Measurements from ENCODE around the gene CYP2D6. TPM values are rescaled to one million over a fixed set of nuclear protein-coding genes. Genes with fewer than 3 reads are reported as not detected.

CYP2D6 gene
- total and polyA plus RNA-seq, 2 of the 13 experiments (the other 11 are each of a cell fraction or from before 2014, with no cell fraction given): 1.0 to 3.7 TPM

GRCh38 chr22:42079319-42080251 lies 51.0 kb downstream of the CYP2D6 start, which contains the start of gene SMDT1 (continued):
- peak; percentile 38; the same call in 1 of the 2 replicates for TF ChIP-seq NCOR1 (IDR thresholded peaks at IDR 0.05; ENCODE audit: borderline replicate concordance, low read length)
- no peak for TF ChIP-seq ZNF121 (CRISPR knock-in tag; IDR thresholded peaks at IDR 0.05)
- TF ChIP-seq ZSCAN29 (CRISPR knock-in tag; conservative IDR thresholded peaks at IDR 0.05): 0 out of 2 replicates have a peak, but pooled peaks have one; percentile 73
- no peak for TF ChIP-seq ZNF75D (CRISPR knock-in tag; IDR thresholded peaks at IDR 0.05; ENCODE audit: borderline replicate concordance)
- no peak for TF ChIP-seq ZNF207 (IDR thresholded peaks at IDR 0.05; ENCODE audit: borderline replicate concordance)
- TF ChIP-seq ELF4 (CRISPR knock-in tag; IDR thresholded peaks at IDR 0.05; ENCODE audit: borderline replicate concordance): no peak
- no peak for TF ChIP-seq NR2F2 (IDR thresholded peaks at IDR 0.05; ENCODE audit: borderline replicate concordance, low read depth)
- TF ChIP-seq ZFP90 (CRISPR knock-in tag; IDR thresholded peaks at IDR 0.05; ENCODE audit: borderline replicate concordance): peak; percentile 61; the same call in 1 of the 2 replicates
- no peak for TF ChIP-seq XRCC5 (optimal IDR thresholded peaks at IDR 0.05; ENCODE audit: low read length)
- peak; percentile 36; the same call in 1 of the 2 replicates for TF ChIP-seq ZNF746 (CRISPR knock-in tag; IDR thresholded peaks at IDR 0.05)
- TF ChIP-seq, protein P1, sequence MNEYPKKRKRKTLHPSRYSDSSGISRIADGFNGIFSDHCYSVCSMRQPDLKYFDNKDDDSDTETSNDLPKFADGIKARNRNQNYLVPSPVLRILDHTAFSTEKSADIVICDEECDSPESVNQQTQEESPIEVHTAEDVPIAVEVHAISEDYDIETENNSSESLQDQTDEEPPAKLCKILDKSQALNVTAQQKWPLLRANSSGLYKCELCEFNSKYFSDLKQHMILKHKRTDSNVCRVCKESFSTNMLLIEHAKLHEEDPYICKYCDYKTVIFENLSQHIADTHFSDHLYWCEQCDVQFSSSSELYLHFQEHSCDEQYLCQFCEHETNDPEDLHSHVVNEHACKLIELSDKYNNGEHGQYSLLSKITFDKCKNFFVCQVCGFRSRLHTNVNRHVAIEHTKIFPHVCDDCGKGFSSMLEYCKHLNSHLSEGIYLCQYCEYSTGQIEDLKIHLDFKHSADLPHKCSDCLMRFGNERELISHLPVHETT (CRISPR knock-in tag; conservative IDR thresholded peaks at IDR 0.05): 0 out of 2 replicates have a peak, but pooled peaks have one; percentile 46
- TF ChIP-seq SP5 (CRISPR knock-in tag; IDR thresholded peaks at IDR 0.05; ENCODE audit: borderline replicate concordance, low read depth): peak; percentile 64; the same call in 1 of the 2 replicates
- TF ChIP-seq, protein P2, sequence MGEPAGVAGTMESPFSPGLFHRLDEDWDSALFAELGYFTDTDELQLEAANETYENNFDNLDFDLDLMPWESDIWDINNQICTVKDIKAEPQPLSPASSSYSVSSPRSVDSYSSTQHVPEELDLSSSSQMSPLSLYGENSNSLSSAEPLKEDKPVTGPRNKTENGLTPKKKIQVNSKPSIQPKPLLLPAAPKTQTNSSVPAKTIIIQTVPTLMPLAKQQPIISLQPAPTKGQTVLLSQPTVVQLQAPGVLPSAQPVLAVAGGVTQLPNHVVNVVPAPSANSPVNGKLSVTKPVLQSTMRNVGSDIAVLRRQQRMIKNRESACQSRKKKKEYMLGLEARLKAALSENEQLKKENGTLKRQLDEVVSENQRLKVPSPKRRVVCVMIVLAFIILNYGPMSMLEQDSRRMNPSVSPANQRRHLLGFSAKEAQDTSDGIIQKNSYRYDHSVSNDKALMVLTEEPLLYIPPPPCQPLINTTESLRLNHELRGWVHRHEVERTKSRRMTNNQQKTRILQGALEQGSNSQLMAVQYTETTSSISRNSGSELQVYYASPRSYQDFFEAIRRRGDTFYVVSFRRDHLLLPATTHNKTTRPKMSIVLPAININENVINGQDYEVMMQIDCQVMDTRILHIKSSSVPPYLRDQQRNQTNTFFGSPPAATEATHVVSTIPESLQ (CRISPR knock-in tag; conservative IDR thresholded peaks at IDR 0.05): no peak
- TF ChIP-seq, protein P3, sequence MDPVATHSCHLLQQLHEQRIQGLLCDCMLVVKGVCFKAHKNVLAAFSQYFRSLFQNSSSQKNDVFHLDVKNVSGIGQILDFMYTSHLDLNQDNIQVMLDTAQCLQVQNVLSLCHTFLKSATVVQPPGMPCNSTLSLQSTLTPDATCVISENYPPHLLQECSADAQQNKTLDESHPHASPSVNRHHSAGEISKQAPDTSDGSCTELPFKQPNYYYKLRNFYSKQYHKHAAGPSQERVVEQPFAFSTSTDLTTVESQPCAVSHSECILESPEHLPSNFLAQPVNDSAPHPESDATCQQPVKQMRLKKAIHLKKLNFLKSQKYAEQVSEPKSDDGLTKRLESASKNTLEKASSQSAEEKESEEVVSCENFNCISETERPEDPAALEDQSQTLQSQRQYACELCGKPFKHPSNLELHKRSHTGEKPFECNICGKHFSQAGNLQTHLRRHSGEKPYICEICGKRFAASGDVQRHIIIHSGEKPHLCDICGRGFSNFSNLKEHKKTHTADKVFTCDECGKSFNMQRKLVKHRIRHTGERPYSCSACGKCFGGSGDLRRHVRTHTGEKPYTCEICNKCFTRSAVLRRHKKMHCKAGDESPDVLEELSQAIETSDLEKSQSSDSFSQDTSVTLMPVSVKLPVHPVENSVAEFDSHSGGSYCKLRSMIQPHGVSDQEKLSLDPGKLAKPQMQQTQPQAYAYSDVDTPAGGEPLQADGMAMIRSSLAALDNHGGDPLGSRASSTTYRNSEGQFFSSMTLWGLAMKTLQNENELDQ (CRISPR knock-in tag; IDR thresholded peaks at IDR 0.05; ENCODE audit: borderline replicate concordance): no peak
- no peak for TF ChIP-seq ATM (IDR thresholded peaks at IDR 0.05; ENCODE audit: borderline replicate concordance)
- TF ChIP-seq KLF9 (CRISPR knock-in tag; IDR thresholded peaks at IDR 0.05; ENCODE audit: low read depth): no peak
- no peak; the same call in 1 of the 2 replicates for TF ChIP-seq ATF2 (CRISPR knock-in tag; IDR thresholded peaks at IDR 0.05)
- TF ChIP-seq ZFP36L1 (CRISPR knock-in tag; IDR thresholded peaks at IDR 0.05): peak; percentile 90
- TF ChIP-seq ZNF709 (CRISPR knock-in tag; IDR thresholded peaks at IDR 0.05): peak; percentile 52; the same call in 1 of the 2 replicates
- no peak for TF ChIP-seq NBN (conservative IDR thresholded peaks at IDR 0.05)
- peak; percentile 93 for TF ChIP-seq ZFY (CRISPR knock-in tag; IDR thresholded peaks at IDR 0.05)
- peak; percentile 85 for TF ChIP-seq HOXA5 (CRISPR knock-in tag; IDR thresholded peaks at IDR 0.05)
- peak; percentile 42; the same call in 1 of the 2 replicates for TF ChIP-seq FOXK1 (CRISPR knock-in tag; IDR thresholded peaks at IDR 0.05; ENCODE audit: borderline replicate concordance, low read depth)

Measured in HepG2 (cell line).